A172 (cell line): ENCODE results near the gene HYLS1. TPM values are rescaled to one million over a fixed set of nuclear protein-coding genes. Genes with fewer than 3 reads are reported as not detected.
"Not testable (repeated sequence)": the region's sequence is repeated elsewhere in the genome, so short reads cannot be mapped to it uniquely, and the experiment has no call there.

ENCODE experiments used
- DNase-seq: peaks from one replicate; pipeline ENCODE4 v3.0.0-alpha.2; 2015; ENCODE audit warnings: low spot score
- total RNA-seq: library from RNA; depleted of rRNA; stranded (reverse); fragments of >200 nt; shearing (Covaris generic); gene quantifications from 2 replicates; pipeline ENCODE4 v1.2.3, GENCODE V29; 2014

Gene HYLS1
- total RNA-seq, 1 experiment from 2014 or later, result 9.7 TPM

DNA sequence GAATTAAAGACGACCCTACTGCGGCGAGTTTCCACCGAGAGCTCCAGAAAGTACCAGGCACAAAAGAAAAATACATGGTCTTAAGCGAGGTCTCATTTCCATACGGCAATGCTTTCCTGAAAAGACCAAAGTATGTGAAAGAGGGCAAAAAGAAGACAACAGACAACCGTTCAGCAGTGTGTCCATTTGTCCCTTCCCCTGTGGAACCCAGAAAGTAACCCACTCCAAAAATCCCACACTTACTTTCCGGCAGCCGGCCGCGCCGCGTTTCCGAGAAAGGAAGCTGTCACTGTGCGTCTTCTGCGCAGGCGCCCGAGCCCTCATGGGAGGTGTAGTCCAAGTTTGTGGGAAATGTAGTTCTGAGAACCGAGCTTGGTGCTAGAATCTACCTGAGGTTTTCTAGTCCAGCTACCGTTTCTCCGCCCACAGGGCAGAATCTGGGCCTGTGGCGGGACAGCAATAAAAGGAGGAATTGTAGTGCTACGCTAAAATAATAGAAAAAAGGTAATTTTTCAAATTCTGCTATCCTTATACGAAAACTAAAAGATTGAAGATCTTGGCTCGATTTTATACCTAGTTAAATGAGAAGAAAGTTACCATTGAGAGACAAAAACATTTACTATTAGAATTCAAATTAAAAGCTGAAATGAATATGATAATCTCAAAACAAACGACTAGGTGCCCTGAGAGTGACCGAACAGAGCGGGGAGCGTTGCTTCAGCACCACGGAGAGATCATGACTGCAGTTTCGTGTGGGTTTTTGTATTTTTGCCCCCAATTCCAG, 15.7 kb downstream of the HYLS1 start, which contains the start of gene PUS3:
TSS of gene PUS3 (minus strand) at position 280 of the 784 bp plus-strand sequence. CDS start 6,922 bp downstream, outside the sequence.
- peak; percentile 50 for DNase-seq

DNA sequence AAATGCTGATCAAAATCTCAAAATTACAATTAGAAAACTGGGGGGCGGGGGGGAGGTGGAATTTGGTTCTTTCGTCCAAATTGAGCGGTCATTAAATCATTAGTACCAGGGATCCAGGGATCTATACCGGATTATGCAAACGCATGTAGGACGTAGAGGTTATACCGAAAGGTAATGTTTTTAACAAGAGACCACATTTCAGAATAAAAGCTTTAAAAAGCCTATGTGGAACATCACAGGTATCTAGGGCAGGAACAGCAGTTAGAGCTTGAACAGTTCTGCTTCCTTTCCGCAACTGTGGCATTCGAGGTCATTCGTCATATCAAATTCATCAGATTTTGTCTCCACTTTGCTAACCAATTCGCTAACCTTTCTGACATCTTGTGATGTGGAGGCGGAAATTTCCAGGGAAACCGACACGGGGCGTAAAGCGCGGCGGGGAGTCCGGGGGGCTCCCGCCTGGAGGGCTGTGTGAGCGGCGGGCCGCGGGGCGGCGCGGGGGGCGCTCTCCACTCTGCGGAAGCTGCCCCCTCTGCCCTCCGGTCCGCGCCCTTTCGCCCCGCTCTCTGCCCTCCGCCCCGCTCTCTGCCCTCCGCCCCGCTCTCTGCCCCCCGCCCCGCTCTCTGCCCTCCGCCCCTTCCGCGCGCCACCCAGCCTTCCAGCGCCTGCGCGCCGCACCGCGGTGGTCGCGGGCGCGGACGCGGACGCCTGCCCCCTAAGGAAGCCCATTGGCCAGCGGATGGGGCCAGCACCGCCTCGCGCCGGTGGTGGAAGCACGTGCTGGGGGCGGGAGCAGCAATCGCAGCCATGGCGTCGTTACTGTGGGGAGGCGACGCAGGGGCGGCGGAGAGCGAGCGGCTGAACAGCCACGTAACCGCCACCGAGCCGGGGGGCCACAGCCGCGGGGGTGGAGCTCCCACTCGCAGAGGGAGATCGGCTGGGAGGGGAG, 16.5 kb downstream of the HYLS1 start, which contains the start of gene DDX25:
TSS of gene DDX25 (plus strand) at position 798 of the 949 bp plus-strand sequence. CDS start at position 808, 10 bp downstream.
- DNase-seq, result no peak

DNA sequence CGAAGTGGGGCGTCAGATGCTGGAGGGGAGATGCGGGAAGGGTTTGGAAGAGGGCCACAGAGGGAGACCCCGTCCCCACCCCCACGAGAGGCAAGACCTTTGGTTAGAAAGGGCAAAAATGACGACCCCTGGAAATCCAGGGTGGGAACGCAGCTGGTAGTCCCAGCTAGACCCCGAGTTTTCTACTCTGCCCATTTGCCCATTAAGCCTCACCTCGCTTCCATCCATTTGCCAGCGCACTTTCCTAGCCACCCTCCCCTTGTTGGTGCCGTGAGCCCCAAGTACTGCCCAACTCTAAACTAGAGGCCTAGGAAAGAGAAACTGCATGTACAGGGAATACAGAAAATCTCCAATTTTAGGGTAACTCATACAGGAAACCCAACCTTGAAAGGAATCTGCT, 17.2 kb downstream of the HYLS1 start:
- DNase-seq, result no peak

DNA sequence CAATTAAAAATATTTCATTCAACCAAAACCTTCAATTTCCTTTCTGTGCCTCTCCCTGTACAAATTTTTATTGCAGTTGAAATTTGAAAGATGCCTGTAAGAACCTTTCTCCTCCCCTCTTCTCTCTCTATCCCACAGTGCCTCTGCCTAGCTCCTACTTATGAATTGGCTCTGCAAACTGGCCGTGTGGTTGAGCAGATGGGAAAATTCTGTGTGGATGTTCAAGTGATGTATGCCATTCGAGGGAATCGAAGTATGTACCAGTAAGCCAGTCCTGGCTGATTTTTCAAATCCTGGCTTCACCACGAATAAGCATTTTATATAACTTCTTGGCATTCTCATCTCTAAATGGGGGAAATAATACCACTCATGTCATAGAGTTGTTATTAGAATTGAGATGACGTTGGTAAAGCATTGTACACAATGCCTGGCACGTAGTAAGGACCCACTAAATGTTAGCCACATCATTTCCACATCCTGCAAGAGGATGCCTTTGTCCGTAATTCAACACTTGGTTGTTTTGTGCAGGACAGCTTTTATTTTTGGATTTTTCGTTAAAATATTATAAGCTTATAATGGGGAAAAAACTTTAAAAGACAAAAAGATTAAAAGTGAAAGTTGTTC, 22.9 kb downstream of the HYLS1 start:
- DNase-seq, result no peak

DNA sequence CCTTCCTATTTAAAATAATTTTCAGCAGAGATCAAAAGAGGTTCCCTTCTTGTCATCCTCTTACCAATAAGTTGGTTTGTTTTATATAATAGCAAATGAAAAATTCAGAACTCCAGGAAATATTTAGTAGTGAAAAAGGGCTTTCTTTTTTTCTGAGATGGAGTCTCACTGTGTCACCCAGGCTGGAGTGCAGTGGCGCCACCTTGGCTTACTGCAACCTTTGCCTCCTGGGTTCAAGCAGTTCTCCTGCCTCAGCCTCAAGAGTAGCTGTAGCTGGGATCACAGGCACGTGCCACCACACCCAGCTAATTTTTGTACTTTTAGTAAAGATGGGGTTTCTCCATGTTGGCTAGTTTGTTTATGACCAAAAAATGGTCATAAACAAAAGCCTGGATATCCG, 27.1 kb downstream of the HYLS1 start:
- DNase-seq, result not testable (repeated sequence)

DNA sequence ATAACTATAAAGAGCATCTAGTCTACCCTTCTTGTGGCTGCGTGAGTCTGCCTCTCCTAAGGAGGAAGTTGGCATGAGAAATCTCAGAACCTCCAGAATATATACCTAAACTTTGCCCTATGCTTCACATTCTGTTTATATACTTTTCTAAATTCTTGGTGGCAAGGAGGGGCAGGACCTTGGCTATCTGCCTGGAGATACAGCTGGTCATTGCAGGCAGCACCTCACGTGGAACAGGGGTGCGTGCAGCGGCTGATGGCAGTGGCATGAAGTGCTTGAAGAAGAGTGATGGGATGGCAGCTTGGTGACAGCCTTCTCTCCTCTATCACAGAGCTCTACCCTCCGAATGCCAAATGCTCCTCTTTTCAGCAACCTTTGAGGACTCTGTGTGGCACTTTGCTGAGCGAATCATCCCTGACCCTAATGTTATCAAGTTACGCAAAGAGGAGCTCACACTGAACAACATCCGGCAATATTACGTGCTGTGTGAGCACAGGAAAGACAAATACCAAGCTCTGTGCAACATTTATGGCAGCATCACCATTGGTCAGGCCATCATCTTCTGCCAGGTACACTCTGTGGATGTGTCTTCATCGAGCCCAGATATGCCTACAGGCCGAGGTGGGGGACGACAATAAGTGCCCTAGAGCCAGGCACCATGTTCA, 29.3 kb downstream of the HYLS1 start:
- DNase-seq, result no peak

DNA sequence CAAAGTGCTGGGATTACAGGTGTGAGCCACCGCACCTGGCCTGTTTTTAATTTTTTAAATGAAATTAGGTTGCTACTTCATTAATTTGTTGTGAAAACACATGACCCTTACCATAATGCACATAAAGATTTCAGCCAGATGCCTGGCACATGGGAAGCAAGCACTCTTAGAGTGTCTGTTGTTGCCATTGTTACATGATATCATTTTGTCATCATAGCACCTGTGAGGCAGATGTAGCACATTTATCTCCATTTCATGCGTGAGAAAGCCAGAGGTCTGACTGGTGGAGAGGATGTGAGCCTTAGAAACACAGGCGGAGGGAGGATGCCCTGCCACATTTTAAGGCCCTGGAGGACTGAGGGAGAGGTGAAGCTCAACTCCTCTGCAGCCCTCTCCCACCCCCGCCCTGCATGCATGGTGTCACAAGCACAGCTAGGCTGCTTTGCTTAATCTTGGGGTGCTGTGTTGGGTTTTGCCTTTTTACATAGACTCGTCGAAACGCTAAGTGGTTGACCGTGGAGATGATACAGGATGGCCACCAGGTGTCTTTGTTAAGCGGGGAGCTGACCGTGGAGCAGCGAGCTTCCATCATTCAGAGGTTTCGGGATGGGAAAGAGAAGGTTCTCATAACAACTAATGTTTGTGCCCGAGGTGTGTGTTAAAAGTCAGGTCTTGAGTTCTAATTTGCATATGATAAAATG, 30.8 kb downstream of the HYLS1 start:
- DNase-seq, result no peak

DNA sequence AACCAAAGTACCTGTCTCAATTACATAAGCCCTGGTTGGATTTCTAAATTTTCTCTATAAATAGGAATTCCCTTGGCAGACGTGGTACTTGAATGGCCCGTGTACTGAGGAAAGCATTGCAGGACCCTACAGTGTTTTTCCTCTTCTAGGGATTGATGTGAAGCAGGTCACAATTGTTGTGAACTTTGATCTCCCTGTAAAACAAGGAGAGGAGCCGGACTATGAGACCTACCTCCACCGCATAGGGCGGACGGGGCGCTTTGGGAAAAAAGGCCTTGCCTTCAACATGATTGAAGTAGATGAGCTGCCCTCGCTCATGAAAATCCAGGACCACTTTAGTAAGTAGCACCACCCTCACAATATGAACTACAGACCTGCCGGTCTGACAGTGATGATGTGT, 33.6 kb downstream of the HYLS1 start:
- no peak for DNase-seq

DNA sequence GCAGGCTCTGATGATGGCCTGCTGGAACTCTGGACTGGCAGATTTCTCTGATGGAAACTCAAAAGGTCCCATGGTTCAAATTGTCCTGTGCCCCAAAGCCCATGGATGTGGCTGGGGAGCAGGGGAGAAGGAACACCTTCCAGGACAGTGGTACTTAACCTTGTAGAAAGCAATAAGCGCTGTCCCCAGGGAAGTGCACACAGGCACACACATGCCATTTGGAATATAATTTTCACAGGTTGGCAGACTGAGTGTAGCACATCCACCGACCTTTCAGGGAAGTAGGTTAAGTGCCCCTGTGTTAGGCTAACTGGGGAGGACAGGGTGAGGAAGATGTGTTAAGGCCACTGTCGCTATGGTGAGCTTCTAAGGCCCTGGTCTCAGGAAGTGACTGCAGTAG, 34.7 kb downstream of the HYLS1 start:
- no peak for DNase-seq

DNA sequence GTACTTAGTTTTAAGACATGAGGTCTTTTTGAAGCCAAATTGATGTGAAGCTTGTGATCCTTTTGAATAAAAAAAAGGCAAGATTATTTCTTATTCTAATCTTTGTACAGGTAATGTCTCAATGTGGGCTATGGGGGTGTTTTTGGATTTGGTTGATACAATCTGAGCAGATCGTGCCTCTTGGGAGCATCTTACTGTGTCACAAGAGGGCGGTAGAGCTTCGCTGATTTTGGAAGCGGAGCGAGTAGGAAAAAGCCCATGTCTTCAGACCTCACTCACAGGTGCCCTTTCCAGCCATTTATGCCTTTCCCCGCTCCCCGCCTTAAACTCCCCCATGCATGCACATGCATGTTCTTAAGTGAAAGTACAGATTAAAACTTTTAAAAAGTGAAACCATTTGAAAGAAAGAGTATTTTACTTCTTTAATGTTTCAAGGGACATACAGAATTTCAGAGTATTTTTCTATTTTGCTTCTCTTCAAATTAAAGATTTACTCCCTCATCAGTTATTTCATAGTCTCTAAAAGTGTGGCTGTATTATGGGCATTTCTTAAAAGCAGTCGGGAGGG, 35.6 kb downstream of the HYLS1 start:
- DNase-seq, result peak; percentile 49

DNA sequence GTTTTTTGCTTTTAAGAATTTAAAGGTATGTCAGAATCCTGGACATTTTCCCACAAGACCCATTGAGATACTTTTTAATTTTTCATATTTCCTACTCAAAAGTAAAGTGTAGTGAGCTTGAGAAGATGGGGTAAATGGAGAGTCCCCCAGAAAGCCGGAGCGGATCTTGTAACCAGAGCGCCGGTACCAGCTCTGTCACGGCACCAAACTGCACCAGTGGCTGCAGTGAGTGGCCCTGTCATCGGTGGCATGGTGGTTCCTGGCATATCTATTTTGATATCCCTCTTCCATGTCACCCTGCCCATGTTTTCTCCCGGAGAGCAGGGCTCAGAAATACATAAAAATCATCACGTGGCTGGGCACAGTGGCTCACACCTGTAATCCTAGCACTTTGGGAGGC, 36.2 kb downstream of the HYLS1 start:
- no peak for DNase-seq

DNA sequence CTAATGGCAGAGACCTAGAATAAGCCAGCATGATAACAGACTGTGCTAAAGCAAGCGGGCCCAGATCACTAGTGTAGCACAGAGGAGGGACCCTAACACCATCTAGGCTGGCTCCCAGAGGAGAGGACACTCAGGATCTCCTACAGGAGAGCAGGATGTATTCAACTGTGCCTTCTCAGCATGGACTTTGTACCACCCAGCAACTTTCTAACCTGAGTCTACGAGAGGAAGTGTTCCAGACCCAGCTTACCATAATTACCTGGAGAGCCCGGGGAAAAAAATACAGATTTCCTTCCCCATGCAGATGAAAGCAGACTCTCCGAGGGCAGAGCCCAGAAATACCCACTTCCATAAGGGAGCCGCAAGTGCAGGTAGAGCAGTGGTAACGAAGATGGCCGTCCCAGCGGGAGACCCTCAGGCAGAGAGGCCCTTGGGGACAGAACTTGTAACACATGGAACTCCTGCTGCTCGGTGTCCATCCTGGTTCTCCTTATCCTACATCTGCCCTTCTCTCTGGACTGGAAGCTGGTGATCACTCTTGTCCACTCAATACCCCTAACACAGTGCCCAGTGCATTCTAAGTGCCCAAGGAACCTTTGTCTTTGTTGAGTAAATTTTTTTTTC, 37.0 kb downstream of the HYLS1 start:
- no peak for DNase-seq

DNA sequence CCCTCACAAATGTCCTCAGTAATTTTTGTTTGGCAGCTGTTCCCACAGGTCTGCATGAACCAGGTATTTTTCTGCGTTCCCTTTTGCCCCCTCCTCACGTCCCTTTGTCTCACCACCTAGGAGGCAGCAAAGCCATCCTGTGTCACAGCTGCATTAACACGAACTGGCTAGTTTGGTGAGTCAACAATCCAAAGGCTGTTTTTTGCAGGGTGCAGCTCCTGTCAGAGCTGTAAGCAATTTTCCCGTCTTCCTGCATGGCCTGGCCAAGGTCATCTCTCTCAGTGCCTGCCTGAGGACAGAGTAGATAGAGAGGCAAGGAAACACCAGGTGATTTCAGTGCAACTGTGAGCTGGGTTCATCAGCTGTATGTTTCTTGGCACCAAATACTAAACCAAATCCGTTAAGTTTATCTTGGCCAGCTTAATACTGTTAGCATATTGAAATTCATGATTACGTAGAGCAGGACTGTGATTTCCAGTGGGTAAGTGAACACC, 37.8 kb downstream of the HYLS1 start:
- DNase-seq, result no peak

DNA sequence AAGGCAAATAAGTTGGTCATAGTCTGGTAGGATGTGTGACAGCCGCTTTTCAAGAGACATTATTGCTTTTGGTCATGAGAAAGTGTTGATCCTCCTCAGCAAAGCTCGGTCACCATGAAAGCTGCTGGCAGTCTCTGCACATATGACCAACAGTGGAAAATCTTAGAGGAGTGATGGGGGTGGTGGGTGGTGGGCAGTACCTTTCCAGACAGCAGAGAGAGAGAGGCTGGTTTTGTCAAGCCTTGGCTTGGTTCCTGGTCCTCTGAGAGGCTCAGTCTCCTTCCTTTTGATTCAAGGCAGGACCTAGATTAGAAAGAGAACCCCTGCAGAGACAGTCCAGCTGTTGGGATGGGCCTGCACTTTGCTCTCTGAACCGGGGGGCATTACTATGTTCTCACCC, 38.3 kb downstream of the HYLS1 start:
- no peak for DNase-seq

DNA sequence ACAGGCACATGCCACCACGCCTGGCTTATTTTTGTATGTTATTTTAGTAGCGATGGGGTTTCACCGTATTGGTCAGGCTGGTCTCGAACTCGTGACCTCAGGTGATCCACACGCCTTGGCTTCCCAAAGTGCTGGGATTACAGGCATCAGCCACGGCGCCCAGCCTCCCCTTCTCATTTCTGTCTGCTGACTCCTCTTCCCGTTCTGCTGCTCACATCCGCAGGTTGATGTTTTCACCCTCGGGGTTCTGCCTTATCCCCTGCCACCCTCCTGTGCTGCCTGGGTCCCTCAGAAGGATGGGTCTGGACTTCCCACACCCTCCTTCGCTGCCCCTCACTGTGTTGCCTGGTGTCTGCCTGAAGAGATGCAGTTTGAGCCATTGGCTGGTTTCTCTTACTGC, 39.2 kb downstream of the HYLS1 start:
- no peak for DNase-seq

DNA sequence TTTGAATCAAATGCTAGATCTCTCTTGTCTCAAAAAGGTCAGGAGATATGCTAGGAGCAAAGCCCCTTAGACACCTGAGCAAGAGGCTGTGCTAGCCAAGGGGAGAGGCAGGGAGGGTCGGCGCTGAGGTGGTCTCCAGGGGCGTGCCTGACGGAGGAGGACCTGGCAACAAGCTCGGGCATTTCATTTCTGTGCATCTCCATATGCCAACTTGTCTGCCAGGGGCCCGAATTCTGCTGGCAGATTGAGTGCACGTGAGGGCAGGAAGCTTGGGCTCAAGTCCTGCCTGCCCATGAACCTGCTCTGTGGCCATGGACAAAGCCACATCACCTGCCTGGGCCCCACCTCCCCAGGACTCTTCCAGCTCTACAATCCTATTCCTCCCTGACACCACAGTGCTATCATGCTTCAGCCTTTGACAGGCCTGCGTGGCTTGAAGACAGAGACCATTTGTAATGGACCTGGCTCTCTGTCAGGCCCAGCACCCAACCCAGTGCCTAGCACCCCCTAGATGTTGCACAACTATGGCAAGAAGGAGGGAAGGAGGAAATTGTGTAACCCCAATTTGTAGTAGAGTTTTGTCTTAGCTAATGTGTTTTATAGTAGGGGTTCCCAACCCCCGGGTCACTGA, 42.1 kb downstream of the HYLS1 start:
- DNase-seq, result no peak

DNA sequence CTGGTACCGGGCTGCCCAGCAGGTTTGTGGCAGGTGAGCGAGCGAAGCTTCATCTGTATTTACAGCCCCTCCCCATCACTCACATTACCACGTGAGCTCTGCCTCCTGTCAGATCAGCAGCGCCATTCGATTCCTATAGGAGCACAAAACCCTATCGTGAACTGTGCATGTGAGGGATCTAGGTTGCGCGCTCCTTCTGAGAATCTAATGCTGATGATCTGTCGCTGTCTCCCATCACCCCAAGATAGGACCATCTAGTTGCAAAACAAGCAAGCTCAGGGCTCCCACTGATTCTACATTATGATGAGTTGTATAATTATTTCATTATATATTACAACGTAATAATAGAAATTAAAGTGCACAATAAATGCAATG, 42.6 kb downstream of the HYLS1 start:
- no peak for DNase-seq

DNA sequence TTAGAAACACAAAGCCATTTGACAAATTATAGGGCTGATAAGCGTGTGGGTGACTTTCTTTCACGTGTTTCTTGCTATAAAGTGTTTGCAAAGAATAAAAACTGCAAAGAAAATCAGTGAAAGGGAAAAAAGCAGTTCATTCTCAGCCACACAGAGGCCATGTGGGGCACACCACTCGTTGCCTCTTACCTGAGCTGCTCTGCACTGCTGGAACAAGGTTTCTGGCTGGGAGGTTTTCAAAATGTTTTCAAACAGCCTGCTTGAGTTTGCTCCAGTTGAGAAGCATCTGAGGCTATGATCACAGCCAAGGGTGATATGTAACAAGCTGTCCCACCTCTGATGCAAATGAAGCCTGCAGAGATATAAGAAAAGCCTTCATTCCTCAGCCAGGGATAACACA, 43.6 kb downstream of the HYLS1 start:
- DNase-seq, result no peak

DNA sequence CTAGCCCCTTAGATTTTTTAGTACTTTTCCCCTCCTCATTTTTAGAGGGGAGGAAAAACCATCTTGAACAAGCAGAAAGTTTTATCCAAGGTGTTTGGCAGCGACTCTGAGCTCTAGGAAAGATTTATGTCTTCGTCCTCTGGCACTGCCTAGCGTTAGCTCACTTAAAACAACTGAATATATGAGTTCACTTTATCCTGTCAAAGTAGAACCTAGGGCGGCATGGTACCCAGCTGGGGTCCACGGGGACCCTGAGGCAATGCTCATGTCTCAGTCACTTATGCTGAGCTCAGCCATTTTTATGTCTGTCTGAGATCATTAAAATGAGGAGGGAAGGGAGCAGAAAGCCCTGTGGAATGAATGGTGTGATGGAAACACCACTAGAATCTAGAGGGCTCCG, 44.2 kb downstream of the HYLS1 start:
- DNase-seq, result no peak

DNA sequence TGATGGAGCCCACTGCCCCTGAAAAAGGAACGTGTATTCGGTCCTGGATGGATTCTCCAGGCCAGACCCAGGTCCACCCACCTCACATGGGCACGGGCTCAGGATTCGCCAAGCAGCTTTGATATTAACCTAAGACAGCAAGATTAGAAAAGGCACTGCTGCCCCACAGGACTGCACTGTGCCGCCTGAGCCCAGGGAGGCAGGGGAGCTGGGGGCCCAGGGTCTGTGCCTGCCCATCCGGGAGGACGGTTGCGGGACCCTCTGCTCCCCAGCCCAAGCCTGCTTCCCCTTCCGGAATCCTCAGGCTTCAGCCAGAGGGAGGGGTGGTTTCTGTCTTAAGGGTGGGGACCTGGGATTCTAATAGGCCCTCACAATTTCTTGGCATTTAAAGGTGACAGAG, 44.8 kb downstream of the HYLS1 start:
- no peak for DNase-seq
